ENCODE measurements around the gene CGNL1.

The CGNL1 gene

GRCh38 chr15:57504599-57504940 lies 128.3 kb downstream of the CGNL1 start:
- H3K4me2 ChIP-seq (ENCODE audit: low read length) = no peak overlapping the region
- no peaks in the 10 kb centered on the region for H3K27me3 ChIP-seq (ENCODE audit: insufficient read depth, low read length)
- H3F3A ChIP-seq (ENCODE audit: insufficient read depth, low read length) = no peaks in the 10 kb centered on the region
- no peaks in the 10 kb centered on the region for H3K36me3 ChIP-seq (ENCODE audit: insufficient read depth, low read length)
- no peak overlapping the region for H3K9ac ChIP-seq (ENCODE audit: low read length)
- no peaks in the 10 kb centered on the region for H3K79me2 ChIP-seq (ENCODE audit: insufficient read depth, low read length)
- H3K4me3 ChIP-seq (ENCODE audit: low read depth, low read length, poor library complexity, severe bottlenecking) = no peak overlapping the region
- no peak for TF ChIP-seq CTCF (IDR thresholded peaks at IDR 0.05; ENCODE audit: low read length)
- no peak for TF ChIP-seq EZH2 (IDR thresholded peaks at IDR 0.05; ENCODE audit: borderline replicate concordance, low read length)
- H3K4me1 ChIP-seq (ENCODE audit: insufficient read depth, low read length, severe bottlenecking) = no peaks in the 10 kb centered on the region
- no peak overlapping the region for H3K27ac ChIP-seq (ENCODE audit: low read depth, low read length, poor library complexity, severe bottlenecking)
- no peaks in the 10 kb centered on the region for H4K20me1 ChIP-seq (ENCODE audit: insufficient read depth, low read length)
- no peaks in the 10 kb centered on the region for H3K9me3 ChIP-seq (ENCODE audit: low read length)
- H3K9me2 ChIP-seq (ENCODE audit: low read depth, low read length) = no peaks in the 10 kb centered on the region
- H2AFZ ChIP-seq (ENCODE audit: low read length) = no peak overlapping the region

- Histone ChIP-seq H2AFZ (ENCODE audit: low read length) (no peak overlapping the region), H3K4me2 (ENCODE audit: low read length) (no peak overlapping the region), H4K20me1 (ENCODE audit: insufficient read depth, low read length) (no peaks in the 10 kb centered on the region), H3K9ac (ENCODE audit: low read length) (no peak overlapping the region), H3F3A (ENCODE audit: insufficient read depth, low read length) (no peaks in the 10 kb centered on the region), H3K27ac (ENCODE audit: low read depth, low read length, poor library complexity, severe bottlenecking) (no peak overlapping the region), H3K36me3 (ENCODE audit: insufficient read depth, low read length) (no peaks in the 10 kb centered on the region), H3K9me3 (ENCODE audit: low read length) (no peaks in the 10 kb centered on the region), H3K4me3 (ENCODE audit: low read depth, low read length, poor library complexity, severe bottlenecking) (no peak overlapping the region), H3K79me2 (ENCODE audit: insufficient read depth, low read length) (no peaks in the 10 kb centered on the region), H3K9me2 (ENCODE audit: low read depth, low read length) (no peaks in the 10 kb centered on the region), H3K27me3 (ENCODE audit: insufficient read depth, low read length) (no peaks in the 10 kb centered on the region), H3K4me1 (ENCODE audit: insufficient read depth, low read length, severe bottlenecking) (no peaks in the 10 kb centered on the region)
- TF ChIP-seq CTCF (IDR thresholded peaks at IDR 0.05; ENCODE audit: low read length) (no peak), EZH2 (IDR thresholded peaks at IDR 0.05; ENCODE audit: borderline replicate concordance, low read length) (no peak)
These were observed 128.9 kb downstream of the CGNL1 start for GRCh38 chr15:57505056-57505715.

GRCh38 chr15:57505949-57506391 lies 129.7 kb downstream of the CGNL1 start:
- no peak overlapping the region for H3K4me2 ChIP-seq (ENCODE audit: low read length)
- no peaks in the 10 kb centered on the region for H3K27me3 ChIP-seq (ENCODE audit: insufficient read depth, low read length)
- TF ChIP-seq EZH2 (IDR thresholded peaks at IDR 0.05; ENCODE audit: borderline replicate concordance, low read length) = no peak
- H2AFZ ChIP-seq (ENCODE audit: low read length) = no peak overlapping the region
- H4K20me1 ChIP-seq (ENCODE audit: insufficient read depth, low read length) = no peaks in the 10 kb centered on the region
- no peaks in the 10 kb centered on the region for H3K4me1 ChIP-seq (ENCODE audit: insufficient read depth, low read length, severe bottlenecking)
- H3K9me3 ChIP-seq (ENCODE audit: low read length) = no peaks in the 10 kb centered on the region
- no peaks in the 10 kb centered on the region for H3K9me2 ChIP-seq (ENCODE audit: low read depth, low read length)
- H3K4me3 ChIP-seq (ENCODE audit: low read depth, low read length, poor library complexity, severe bottlenecking) = no peak overlapping the region
- H3K9ac ChIP-seq (ENCODE audit: low read length) = no peak overlapping the region
- no peaks in the 10 kb centered on the region for H3F3A ChIP-seq (ENCODE audit: insufficient read depth, low read length)
- H3K36me3 ChIP-seq (ENCODE audit: insufficient read depth, low read length) = no peaks in the 10 kb centered on the region
- no peak overlapping the region for H3K27ac ChIP-seq (ENCODE audit: low read depth, low read length, poor library complexity, severe bottlenecking)
- H3K79me2 ChIP-seq (ENCODE audit: insufficient read depth, low read length) = no peaks in the 10 kb centered on the region

DNA sequence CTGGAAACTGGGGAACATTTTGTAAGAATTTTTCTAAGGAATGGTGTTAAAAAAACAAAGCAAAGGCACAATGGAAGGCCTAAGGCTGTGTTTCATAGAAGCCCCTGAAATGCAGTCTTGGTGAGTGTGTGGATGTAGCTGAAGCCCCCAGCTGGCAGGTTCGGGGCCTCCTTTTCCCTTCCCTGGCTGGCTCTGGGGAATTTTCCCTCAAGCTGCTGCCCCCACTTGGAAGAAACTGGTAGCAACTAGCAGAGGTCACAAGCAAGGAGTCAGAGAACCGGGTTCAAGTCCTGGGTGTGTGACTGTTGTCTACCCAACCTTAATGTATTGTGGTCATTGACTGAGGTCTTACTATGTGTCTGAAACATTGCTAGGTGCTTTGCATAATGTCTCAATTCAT lies 130.1 kb downstream of the CGNL1 start:
- Histone ChIP-seq H3K27ac (ENCODE audit: low read depth, low read length, poor library complexity, severe bottlenecking) (no peak overlapping the region), H2AFZ (ENCODE audit: low read length) (no peak overlapping the region), H3K36me3 (ENCODE audit: insufficient read depth, low read length) (no peaks in the 10 kb centered on the region), H3K9me2 (ENCODE audit: low read depth, low read length) (no peaks in the 10 kb centered on the region), H3K27me3 (ENCODE audit: insufficient read depth, low read length) (no peaks in the 10 kb centered on the region), H3K9ac (ENCODE audit: low read length) (no peak overlapping the region), H3K4me1 (ENCODE audit: insufficient read depth, low read length, severe bottlenecking) (no peaks in the 10 kb centered on the region), H4K20me1 (ENCODE audit: insufficient read depth, low read length) (no peaks in the 10 kb centered on the region), H3K79me2 (ENCODE audit: insufficient read depth, low read length) (no peaks in the 10 kb centered on the region), H3F3A (ENCODE audit: insufficient read depth, low read length) (no peaks in the 10 kb centered on the region), H3K9me3 (ENCODE audit: low read length) (no peaks in the 10 kb centered on the region), H3K4me2 (ENCODE audit: low read length) (no peak overlapping the region), H3K4me3 (ENCODE audit: low read depth, low read length, poor library complexity, severe bottlenecking) (no peak overlapping the region)
- TF ChIP-seq EZH2 (IDR thresholded peaks at IDR 0.05; ENCODE audit: borderline replicate concordance, low read length) (no peak), CTCF (IDR thresholded peaks at IDR 0.05; ENCODE audit: low read length) (no peak)
